Spinal cord (tissue), 10 donors: ENCODE results near the gene PELI2. TPM values are rescaled to one million over a fixed set of nuclear protein-coding genes. Genes with fewer than 3 reads are reported as not detected.
A peak's percentile ranks its signal among the peaks of the same experiment; 100 is the strongest.

ENCODE experiments used
- DNase-seq, 6 donors: peaks; one replicate each; pipeline versions ENCODE4 v3.0.0 to v3.0.0-alpha.2; 2013 to 2015; ENCODE audit warnings: low spot score in 6 of 6, low read depth in 4 of 6
- H3K27ac ChIP-seq: one replicate; pipeline ENCODE4 v1.5.1; 2013; ENCODE audit warnings: low read depth, low read length, control low read depth
- H3K27me3 ChIP-seq: one replicate; pipeline ENCODE4 v1.6.1; 2013; ENCODE audit warnings: low read length; ENCODE audit not compliant: control insufficient read depth, insufficient read depth
- H3K36me3 ChIP-seq: one replicate; pipeline ENCODE4 v1.6.1; 2013; ENCODE audit warnings: low read length; ENCODE audit not compliant: control insufficient read depth, insufficient read depth
- H3K4me1 ChIP-seq: one replicate; pipeline ENCODE4 v1.6.1; 2013; ENCODE audit warnings: low read length; ENCODE audit not compliant: control insufficient read depth, insufficient read depth
- H3K4me3 ChIP-seq: one replicate; pipeline ENCODE4 v1.5.1; 2013; ENCODE audit warnings: low read depth, low read length, control low read depth
- H3K9me3 ChIP-seq: one replicate; pipeline ENCODE4 v1.6.1; 2013; ENCODE audit warnings: low read length; ENCODE audit not compliant: control insufficient read depth, insufficient read depth
- WGBS: methylation state at CpG from one replicate; pipeline ENCODE4 v1.1.5; 2013; ENCODE audit warnings: missing lambda C conversion rate; ENCODE audit not compliant: insufficient coverage; 5-methylcytosine and 5-hydroxymethylcytosine counted together
- polyA plus RNA-seq, 2 donors: library from polyadenylated mRNA; unstranded; fragments of 120-200 nt; gene quantifications; one replicate each; pipeline ENCODE4 v1.2.1, GENCODE V29; 2013; ENCODE audit not compliant: insufficient read length in 2 of 2
- total RNA-seq, 2 donors: library from RNA; depleted of rRNA in 1 of 2; stranded (reverse); fragments of 120-200 nt in 1 of 2; fragments of >200 nt in 1 of 2; gene quantifications; one replicate each; pipeline versions ENCODE4 v1.2.3 to v1.2.4, GENCODE V29; 2013 to 2014
- donor health status: healthy.

The PELI2 gene
- total and polyA plus RNA-seq, 4 donors = 8.5 to 20.3 (median 12.9) TPM

DNA sequence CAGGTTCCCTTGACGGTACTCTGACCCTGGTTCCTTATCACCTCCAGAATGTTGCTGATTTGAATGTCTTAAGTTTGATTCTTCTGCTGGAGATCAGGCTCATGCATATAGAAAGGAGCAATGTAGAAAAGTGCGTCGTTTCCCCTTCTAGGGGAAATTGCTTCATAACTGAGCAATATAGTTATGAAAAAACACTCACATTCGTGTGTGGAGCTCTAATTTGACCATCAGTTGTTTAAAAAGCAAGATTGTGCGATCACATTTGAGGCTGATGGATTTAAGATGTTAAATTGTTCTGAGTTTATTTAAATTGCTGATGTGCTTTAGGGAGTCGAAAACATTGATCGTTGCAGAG lies 19.2 kb downstream of the PELI2 start:
- H3K27ac ChIP-seq = no peak overlapping the region
- 85% methylated on average over 3 of the region's 7 CpGs for WGBS
- H3K27me3 ChIP-seq = no peaks in the 10 kb centered on the region
- H3K36me3 ChIP-seq = no peaks in the 10 kb centered on the region
- no peak for DNase-seq
- H3K4me3 ChIP-seq = no peak overlapping the region
- H3K9me3 ChIP-seq = no peaks in the 10 kb centered on the region
- peaks cover 4% of the 10 kb centered on the region for H3K4me1 ChIP-seq

- no peaks in the 10 kb centered on the region for H3K27me3 ChIP-seq
- peak in 1 of 6 donors; percentile 64 for DNase-seq
- H3K27ac ChIP-seq = no peak overlapping the region
- no peak overlapping the region for H3K4me3 ChIP-seq
- no peaks in the 10 kb centered on the region for H3K9me3 ChIP-seq
- WGBS = 41% methylated on average over 7 of the region's 9 CpGs
- peaks cover 3% of the 10 kb centered on the region for H3K4me1 ChIP-seq
- H3K36me3 ChIP-seq = no peaks in the 10 kb centered on the region
These were observed 19.6 kb downstream of the PELI2 start for GRCh38 chr14:56137849-56138248.

DNA sequence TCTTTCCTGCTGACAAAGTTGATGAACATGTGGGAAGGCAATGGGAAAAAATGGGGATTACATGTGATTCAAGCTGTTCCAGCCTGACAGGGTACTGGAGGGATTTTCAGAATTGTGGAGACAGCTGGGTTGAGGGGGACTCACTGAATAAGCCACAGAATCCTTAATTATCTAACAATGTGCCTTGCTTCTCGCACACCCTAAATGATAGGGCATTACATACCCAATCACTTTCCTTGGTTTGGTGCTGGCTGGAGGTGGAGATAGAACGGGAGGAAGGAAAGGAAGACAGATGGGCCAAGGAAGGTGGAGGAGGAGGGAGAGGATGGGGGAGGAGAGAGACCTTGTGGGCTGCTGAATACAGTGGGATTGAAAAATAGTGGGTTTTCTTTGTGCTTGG lies 20.7 kb downstream of the PELI2 start:
- Histone ChIP-seq H3K4me1 (peaks cover 3% of the 10 kb centered on the region), H3K4me3 (no peak overlapping the region), H3K27me3 (no peaks in the 10 kb centered on the region), H3K27ac (no peak overlapping the region), H3K9me3 (no peaks in the 10 kb centered on the region), H3K36me3 (no peaks in the 10 kb centered on the region)
- 40% methylated on average over 1 of the region's 2 CpGs for WGBS
- peak in 2 of 6 donors; percentile 40 to 62 for DNase-seq

GRCh38 chr14:56142314-56142713 lies 24.1 kb downstream of the PELI2 start:
- Histone ChIP-seq H3K4me1 (peaks cover 3% of the 10 kb centered on the region), H3K9me3 (no peaks in the 10 kb centered on the region), H3K27ac (no peak overlapping the region), H3K4me3 (no peak overlapping the region), H3K36me3 (no peaks in the 10 kb centered on the region), H3K27me3 (no peaks in the 10 kb centered on the region)
- DNase-seq = no peak
- no CpG with 5 or more reads among the region's 4 CpGs for WGBS

DNA sequence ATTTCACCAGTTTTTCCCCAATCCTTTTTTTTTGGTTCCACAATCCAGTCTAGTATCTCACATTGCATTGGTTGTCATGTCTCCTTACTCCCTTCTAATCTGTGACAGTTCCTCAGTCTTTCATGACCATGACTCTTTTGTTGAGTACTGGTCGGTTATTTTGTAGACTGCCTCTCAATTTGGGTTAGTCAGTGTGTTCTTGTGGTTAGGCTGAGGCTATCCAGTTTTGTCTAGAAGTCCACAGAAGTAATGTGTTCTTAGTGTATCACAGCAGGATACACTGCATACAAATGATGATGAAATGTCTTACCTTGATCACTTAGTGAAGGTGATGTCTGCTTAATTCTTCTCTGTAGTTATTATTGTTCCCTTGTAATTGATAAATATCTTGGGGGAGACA lies 24.8 kb downstream of the PELI2 start:
- WGBS = 100% methylated on average over 1 of the region's 1 CpG

DNA sequence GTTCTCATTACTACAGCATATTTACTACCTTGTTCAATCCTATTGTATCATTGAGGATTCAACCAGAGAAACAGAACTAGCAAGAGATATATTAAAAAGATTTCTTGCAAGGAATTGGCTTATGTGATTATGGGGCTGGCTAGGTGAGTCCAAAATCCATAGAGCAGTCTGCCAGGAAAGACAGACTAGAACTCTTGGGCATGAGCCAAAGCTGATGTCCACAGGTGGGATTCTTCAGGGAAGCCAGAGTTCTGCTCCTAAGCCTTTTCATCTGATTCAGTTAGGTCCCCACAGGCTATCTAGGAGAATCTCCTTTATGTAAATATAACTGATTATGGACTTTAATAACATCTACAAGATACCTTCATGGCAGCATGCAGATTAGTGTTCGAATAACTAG lies 26.0 kb downstream of the PELI2 start:
- DNase-seq = no peak
- H3K4me1 ChIP-seq = peaks cover 3% of the 10 kb centered on the region
- no peak overlapping the region for H3K27ac ChIP-seq
- H3K36me3 ChIP-seq = no peaks in the 10 kb centered on the region
- no peak overlapping the region for H3K4me3 ChIP-seq
- WGBS = no CpG with 5 or more reads among the region's 1 CpG
- no peaks in the 10 kb centered on the region for H3K9me3 ChIP-seq
- H3K27me3 ChIP-seq = no peaks in the 10 kb centered on the region

More for the DNA sequence above, 24.8 kb downstream of the PELI2 start:
- H3K27me3 ChIP-seq = no peaks in the 10 kb centered on the region
- no peak overlapping the region for H3K4me3 ChIP-seq
- H3K36me3 ChIP-seq = no peaks in the 10 kb centered on the region
- H3K9me3 ChIP-seq = no peaks in the 10 kb centered on the region
- H3K27ac ChIP-seq = no peak overlapping the region
- no peak for DNase-seq
- H3K4me1 ChIP-seq = peaks cover under 1% of the 10 kb centered on the region

- Histone ChIP-seq H3K4me3 (no peak overlapping the region), H3K4me1 (peaks cover 3% of the 10 kb centered on the region), H3K27me3 (no peaks in the 10 kb centered on the region), H3K36me3 (no peaks in the 10 kb centered on the region), H3K27ac (no peak overlapping the region), H3K9me3 (no peaks in the 10 kb centered on the region)
- DNase-seq = peak in 1 of 6 donors; percentile 52
- no CpG with 5 or more reads among the region's 5 CpGs for WGBS
These were observed 27.1 kb downstream of the PELI2 start for GRCh38 chr14:56145181-56145769.

DNA sequence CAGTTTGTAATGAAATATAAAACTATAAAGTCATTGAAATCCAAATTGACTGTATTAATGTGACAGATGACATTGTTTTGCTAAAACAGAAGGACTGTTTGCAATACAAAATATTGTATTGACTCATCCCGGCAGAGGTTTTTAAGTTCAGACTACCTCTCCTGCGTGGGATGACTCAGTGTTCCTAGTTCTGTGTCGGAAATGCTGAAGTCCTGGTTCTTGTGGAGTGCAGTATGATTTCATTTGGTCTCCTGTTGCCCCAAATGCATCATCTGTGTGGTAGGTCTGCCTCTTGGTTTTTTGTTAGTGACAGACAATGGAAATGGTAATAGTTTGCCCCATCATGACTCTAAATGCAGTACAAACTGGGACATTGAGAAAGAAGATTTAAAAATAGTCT lies 27.8 kb downstream of the PELI2 start:
- Histone ChIP-seq H3K4me3 (no peak overlapping the region), H3K27me3 (no peaks in the 10 kb centered on the region), H3K9me3 (no peaks in the 10 kb centered on the region), H3K4me1 (peaks cover 8% of the 10 kb centered on the region), H3K27ac (no peak overlapping the region), H3K36me3 (no peaks in the 10 kb centered on the region)
- WGBS = 90% methylated on average over 3 of the region's 3 CpGs
- DNase-seq = no peak

DNA sequence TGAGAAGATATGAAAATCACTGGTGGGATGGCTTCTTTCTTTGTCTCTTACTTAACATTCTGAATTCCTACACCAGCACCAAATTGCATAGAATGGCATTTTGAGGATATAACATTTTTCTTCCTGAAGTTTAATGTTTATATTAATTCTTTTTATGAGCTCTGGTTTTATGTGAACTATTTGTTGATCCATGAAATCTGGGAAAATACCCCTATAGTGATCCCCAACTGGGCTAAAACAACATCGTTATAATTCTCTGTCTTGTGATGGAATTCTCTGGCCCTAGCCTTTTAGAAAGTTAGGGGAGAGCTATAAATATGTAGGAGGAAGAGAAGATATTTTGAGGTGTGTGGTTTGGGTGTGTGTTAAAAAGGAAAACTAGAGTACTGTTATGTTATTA lies 29.2 kb downstream of the PELI2 start:
- H3K9me3 ChIP-seq = no peaks in the 10 kb centered on the region
- no peak overlapping the region for H3K27ac ChIP-seq
- no peak for DNase-seq
- no CpG with 5 or more reads among the region's 1 CpG for WGBS
- peaks cover 9% of the 10 kb centered on the region for H3K4me1 ChIP-seq
- no peaks in the 10 kb centered on the region for H3K36me3 ChIP-seq
- no peak overlapping the region for H3K4me3 ChIP-seq
- no peaks in the 10 kb centered on the region for H3K27me3 ChIP-seq

- Histone ChIP-seq H3K9me3 (no peaks in the 10 kb centered on the region), H3K36me3 (no peaks in the 10 kb centered on the region), H3K4me3 (no peak overlapping the region), H3K27ac (no peak overlapping the region), H3K4me1 (peaks cover 9% of the 10 kb centered on the region), H3K27me3 (no peaks in the 10 kb centered on the region)
- DNase-seq = no peak
- WGBS = 88% methylated on average over 3 of the region's 3 CpGs
These were observed 30.0 kb downstream of the PELI2 start for GRCh38 chr14:56147986-56148901.
